GM15510 (cell line): ENCODE data around the gene FOLR1.
A peak's percentile ranks its signal among the peaks of the same experiment; 100 is the strongest.

Experiments
- POLR2A ChIP-seq: IDR thresholded peaks from 3 replicates; pipeline ENCODE4 v1.6.1; 2011; ENCODE audit warnings: borderline replicate concordance; ENCODE audit not compliant: insufficient read length; ENCODE audit errors: extremely low read depth

The FOLR1 gene

DNA sequence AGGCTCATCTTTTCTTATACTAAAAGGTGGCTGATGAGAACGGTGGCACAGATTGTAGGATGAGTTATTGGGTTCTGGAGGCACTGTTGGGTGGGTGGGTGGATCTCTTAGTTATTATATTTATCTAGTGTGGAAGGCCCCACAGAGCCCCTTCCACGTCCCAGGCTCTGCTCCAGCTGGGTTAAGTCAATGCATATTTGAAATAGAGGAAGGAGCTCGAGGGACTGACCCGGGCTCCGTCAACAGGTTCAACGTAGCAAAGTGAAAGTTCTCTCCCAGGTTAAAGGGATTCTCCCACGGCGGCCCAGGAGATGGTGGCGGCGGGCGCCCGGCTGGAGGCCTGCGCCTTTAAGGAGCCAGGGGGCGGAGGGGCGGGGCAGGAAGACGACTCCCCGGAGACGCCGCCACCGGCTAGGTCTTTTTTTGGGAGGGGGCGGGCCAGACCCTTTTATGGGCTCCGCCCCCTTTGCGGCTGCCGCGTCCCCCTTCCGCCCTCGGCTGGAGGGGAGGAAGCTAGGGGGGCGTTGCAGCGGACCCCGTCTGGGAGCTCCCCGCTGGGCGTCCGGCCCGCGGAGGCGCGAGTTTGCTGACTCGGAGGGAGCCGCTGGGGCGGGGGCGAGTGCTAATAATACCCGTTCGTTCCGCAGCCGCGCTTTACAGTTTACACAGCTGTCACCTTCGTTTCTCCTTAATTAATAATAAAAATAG is 31.1 kb downstream of the FOLR1 start:
- peak; percentile 55 for TF ChIP-seq POLR2A

GRCh38 chr11:72223615-72224563 is 31.9 kb downstream of the FOLR1 start:
- TF ChIP-seq POLR2A = peak; percentile 52

GRCh38 chr11:72224564-72225410 is 32.8 kb downstream of the FOLR1 start, which contains the start of gene INPPL1:
INPPL1 (plus strand) TSS chr11:72224767; CDS start chr11:72224985, 218 bp downstream.
- TF ChIP-seq POLR2A = peak; percentile 31

DNA sequence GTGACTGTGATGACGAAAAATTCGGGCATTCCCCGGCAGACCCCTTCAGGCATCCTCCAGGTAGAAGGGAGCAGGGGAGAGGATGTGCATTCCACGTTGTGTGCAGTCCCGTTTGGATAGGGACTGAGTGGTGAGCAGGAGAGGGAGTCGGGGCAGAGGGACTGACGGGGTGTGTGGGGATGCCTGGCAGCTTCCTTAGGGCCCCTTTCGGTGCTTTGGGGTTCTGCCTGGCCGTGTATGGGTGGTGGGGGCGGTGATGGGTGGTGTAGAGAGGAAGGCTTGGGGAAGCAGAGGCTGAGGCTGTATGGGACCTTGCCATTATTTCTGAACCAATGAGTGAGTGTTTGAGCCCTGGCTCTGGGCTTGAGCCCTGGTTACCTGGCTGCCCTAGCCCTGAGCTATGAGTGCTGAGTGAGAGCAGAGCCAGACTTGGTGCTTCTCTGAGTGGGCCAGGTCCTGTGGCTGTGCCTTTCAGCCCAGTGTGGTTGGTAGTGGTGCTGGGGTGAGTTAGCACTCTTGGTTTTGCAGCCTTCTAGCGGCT is 33.5 kb downstream of the FOLR1 start:
- TF ChIP-seq POLR2A = no peak

- TF ChIP-seq POLR2A = no peak
These were observed 34.8 kb downstream of the FOLR1 start for GRCh38 chr11:72226701-72227100.

GRCh38 chr11:72227316-72228228 is 35.6 kb downstream of the FOLR1 start:
- no peak for TF ChIP-seq POLR2A

- no peak for TF ChIP-seq POLR2A
These were observed 36.4 kb downstream of the FOLR1 start for GRCh38 chr11:72228229-72228843.

DNA sequence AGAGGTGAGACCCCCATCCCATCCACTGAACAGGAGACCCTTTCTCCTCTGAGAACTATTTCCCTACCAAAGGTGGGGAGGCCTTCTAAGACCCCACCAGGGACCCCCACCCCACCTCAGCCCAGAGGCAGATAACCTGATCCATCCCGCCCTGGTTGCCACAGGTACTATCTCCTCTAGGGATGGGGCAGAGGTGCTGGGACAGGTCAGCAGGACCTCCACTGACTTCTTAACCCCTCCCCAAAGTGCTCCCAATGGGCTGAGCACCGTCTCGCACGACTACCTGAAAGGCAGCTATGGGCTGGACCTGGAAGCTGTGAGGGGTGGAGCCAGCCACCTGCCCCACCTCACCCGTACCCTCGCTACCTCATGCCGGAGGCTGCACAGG is 36.9 kb downstream of the FOLR1 start:
- no peak for TF ChIP-seq POLR2A

- no peak for TF ChIP-seq POLR2A
These were observed 37.5 kb downstream of the FOLR1 start for GRCh38 chr11:72229336-72229924.

- TF ChIP-seq POLR2A = no peak
These were observed 38.2 kb downstream of the FOLR1 start for GRCh38 chr11:72229925-72230763.

DNA sequence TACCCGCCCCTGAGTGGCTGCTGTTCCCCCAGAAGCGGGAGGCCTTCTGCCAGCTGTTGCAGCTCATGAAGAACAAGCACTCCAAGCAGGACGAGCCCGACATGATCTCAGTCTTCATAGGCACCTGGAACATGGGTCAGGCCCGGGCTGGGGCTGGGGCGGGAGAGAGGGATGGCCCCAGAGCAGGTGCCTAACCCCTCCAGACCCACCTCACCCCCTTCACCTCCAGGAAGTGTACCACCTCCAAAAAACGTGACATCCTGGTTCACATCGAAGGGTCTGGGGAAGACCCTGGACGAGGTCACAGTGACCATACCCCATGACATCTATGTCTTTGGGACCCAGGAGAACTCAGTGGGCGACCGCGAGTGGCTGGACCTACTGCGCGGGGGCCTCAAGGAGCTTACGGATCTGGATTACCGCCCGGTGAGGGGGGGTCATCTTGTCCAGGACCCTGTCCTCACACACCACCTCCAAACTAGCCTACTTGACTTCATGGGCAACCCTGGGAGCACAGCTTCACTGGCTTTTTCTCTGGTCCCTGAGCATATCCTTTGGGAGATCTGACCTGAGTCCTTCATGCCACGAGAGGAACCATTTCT is 38.9 kb downstream of the FOLR1 start:
- TF ChIP-seq POLR2A = no peak

- no peak for TF ChIP-seq POLR2A
These were observed 39.7 kb downstream of the FOLR1 start for GRCh38 chr11:72231396-72232259.
